Prostate gland (tissue), 2 donors: ENCODE results near the gene ABLIM1. TPM values are rescaled to one million over a fixed set of nuclear protein-coding genes. Genes with fewer than 3 reads are reported as not detected.

ENCODE experiments used
- DNase-seq: peaks from one replicate; pipeline ENCODE4 v3.0.0-alpha.2; 2019; ENCODE audit warnings: low spot score
- H3K27ac ChIP-seq, 2 donors: fragments of 200-600 bp; sonication (generic); 2 replicates each; pipeline ENCODE4 v1.5.1; 2017 to 2019
- H3K27me3 ChIP-seq: fragments of 200-600 bp; sonication (generic); replicated peaks from 2 replicates; pipeline ENCODE4 v1.5.1; 2019; ENCODE audit not compliant: insufficient read depth
- H3K36me3 ChIP-seq, 2 donors: fragments of 200-600 bp; sonication (generic); 1 replicate in 1 of 2; 2 replicates in 1 of 2; pipeline versions ENCODE4 v1.5.1 to v1.8.1; 2017 to 2019
- H3K4me1 ChIP-seq: fragments of 200-600 bp; sonication (generic); replicated peaks from 2 replicates; pipeline ENCODE4 v1.5.1; 2019
- H3K4me3 ChIP-seq, 2 donors: fragments of 200-600 bp; sonication (generic); 2 replicates each; pipeline ENCODE4 v1.5.1; 2017 to 2019
- H3K9me3 ChIP-seq: fragments of 200-600 bp; sonication (generic); 2 replicates; pipeline ENCODE4 v1.5.1; 2017
- POLR2A ChIP-seq: fragments of 450-650 bp; IDR thresholded peaks from one replicate; pipeline ENCODE4 v1.6.1; 2016; ENCODE audit warnings: antibody characterized with exemption, mild to moderate bottlenecking
- POLR2AphosphoS5 ChIP-seq: sonication (generic); formaldehyde crosslinking; IDR thresholded peaks from one replicate; pipeline ENCODE4 v1.6.1; 2017; ENCODE audit warnings: antibody characterized with exemption
- WGBS: methylation state at CpG from one replicate; pipeline ENCODE4 v1.1.5; 2018; 5-methylcytosine and 5-hydroxymethylcytosine counted together
- intact Hi-C: fragments of 100-400 bp; cut with DNase I; formaldehyde crosslinking; loops from one replicate; pipeline ENCODE4 v1.14.2; 2022
- total RNA-seq, 2 donors: library from RNA; depleted of rRNA; stranded (reverse); fragments of >200 nt; gene quantifications; one replicate each; pipeline ENCODE4 v1.1.0, GENCODE V29; 2016
- TF ChIP-seq, protein P1 (sequence below), 4 experiments: fragments of 200-600 bp in 2 of 4; fragments of 450-650 bp in 2 of 4; sonication (generic) in 2 of 4; IDR thresholded peaks; 1 replicate in 3 of 4; 2 replicates in 1 of 4; pipeline ENCODE4 v1.5.1; 2016 to 2019; ENCODE audit warnings: antibody characterized with exemption in 4 of 4, mild to moderate bottlenecking in 2 of 4, moderate library complexity in 2 of 4

The ABLIM1 gene
- total RNA-seq, 2 donors from 2014 or later: 43.9 to 138 TPM

- no peaks in the 10 kb centered on the region for H3K4me1 ChIP-seq
- TF ChIP-seq, protein P1, sequence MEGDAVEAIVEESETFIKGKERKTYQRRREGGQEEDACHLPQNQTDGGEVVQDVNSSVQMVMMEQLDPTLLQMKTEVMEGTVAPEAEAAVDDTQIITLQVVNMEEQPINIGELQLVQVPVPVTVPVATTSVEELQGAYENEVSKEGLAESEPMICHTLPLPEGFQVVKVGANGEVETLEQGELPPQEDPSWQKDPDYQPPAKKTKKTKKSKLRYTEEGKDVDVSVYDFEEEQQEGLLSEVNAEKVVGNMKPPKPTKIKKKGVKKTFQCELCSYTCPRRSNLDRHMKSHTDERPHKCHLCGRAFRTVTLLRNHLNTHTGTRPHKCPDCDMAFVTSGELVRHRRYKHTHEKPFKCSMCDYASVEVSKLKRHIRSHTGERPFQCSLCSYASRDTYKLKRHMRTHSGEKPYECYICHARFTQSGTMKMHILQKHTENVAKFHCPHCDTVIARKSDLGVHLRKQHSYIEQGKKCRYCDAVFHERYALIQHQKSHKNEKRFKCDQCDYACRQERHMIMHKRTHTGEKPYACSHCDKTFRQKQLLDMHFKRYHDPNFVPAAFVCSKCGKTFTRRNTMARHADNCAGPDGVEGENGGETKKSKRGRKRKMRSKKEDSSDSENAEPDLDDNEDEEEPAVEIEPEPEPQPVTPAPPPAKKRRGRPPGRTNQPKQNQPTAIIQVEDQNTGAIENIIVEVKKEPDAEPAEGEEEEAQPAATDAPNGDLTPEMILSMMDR (IDR thresholded peaks at IDR 0.05): no peak
- TF ChIP-seq POLR2A (no peak), POLR2AphosphoS5 (no peak)
- H3K4me3 ChIP-seq: no peak overlapping the region
- intact Hi-C loops: no loop called here
- no peak for DNase-seq
- H3K27ac ChIP-seq: no peak overlapping the region
- H3K9me3 ChIP-seq: no peaks in the 10 kb centered on the region
- peaks cover 4% of the 10 kb centered on the region for H3K27me3 ChIP-seq
- no peaks in the 10 kb centered on the region for H3K36me3 ChIP-seq
- WGBS: 98% methylated on average over 5 of the region's 5 CpGs
Measured at GRCh38 chr10:114557854-114558253, 100.2 kb downstream of the ABLIM1 start.

DNA sequence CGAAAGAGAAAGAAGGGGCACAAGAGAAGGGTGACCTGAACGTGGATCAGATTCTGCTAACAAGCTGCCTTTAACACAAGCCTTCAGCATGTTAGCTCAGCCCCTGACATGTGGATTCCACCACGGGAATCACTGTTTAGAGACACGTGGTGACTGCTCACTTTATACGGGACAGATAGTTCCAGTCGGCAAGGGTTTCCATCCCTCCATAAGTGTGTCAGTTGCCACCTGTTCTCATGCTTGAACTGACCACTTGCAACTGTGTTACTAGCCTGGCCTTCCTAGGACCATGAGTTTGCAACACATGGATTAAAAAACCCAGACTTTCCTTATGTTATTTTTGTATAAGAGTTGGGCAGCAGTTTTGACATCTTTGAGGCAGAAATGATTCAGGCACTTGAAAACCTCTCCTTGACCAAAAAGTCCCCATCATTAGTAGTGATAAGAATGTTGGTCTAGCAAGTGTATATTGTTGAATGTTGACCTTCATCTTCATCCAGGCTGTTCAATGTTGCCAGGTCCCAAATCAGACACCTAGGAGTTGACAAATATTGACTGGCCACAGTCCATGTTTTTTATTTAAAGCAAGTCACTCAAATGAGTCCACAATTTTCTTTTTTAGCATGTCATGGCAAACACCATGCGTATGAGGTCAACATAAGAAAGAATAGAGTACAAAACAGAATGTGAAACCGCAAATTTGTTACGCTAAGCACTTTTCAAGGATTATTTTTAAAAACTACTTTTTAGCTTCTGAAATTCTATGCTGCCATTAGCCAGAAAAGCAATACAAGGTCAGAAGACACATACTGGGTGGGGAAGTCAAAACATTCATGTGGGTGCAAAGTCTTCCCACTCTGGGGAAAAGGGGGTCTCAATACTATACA, 101.6 kb downstream of the ABLIM1 start:
- intact Hi-C loops: no loop called here
- Histone ChIP-seq H3K36me3 (no peaks in the 10 kb centered on the region), H3K27me3 (peaks cover 4% of the 10 kb centered on the region), H3K9me3 (no peaks in the 10 kb centered on the region), H3K4me3 (no peak overlapping the region), H3K4me1 (no peaks in the 10 kb centered on the region), H3K27ac (no peak overlapping the region)
- 76% methylated on average over 9 of the region's 9 CpGs for WGBS
- DNase-seq: no peak
- no peak for TF ChIP-seq POLR2A
- TF ChIP-seq, protein P1 (IDR thresholded peaks at IDR 0.05): no peak
- TF ChIP-seq POLR2AphosphoS5: no peak

DNA sequence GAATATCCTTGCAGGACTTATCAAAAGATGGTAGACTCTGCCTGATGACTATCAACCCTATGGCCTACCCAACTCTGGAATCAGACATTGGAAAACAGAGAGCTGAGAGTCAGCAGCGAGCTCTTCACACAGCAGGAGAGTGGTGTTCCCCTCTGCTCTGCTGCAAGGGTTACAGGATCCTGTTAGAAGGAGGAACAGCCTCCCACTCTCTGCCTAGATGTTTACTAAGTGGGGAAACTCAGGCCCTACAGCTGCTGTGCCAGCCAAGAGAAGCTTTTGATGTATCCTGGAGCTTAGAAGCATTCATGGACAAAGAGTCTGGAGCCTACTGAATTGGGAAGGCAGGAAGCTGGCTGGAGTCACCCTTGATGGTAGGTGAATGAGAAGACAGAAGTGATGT, 104.6 kb downstream of the ABLIM1 start:
- Histone ChIP-seq H3K27ac (no peak overlapping the region), H3K4me3 (no peak overlapping the region), H3K36me3 (no peaks in the 10 kb centered on the region), H3K4me1 (no peaks in the 10 kb centered on the region), H3K9me3 (no peaks in the 10 kb centered on the region), H3K27me3 (no peaks in the 10 kb centered on the region)
- DNase-seq: no peak
- intact Hi-C loops: loop anchor here (5.0 kb wide), 1 partner anchor 149 kb away; no protein-coding TSS in a partner anchor
- no peak for TF ChIP-seq POLR2A
- TF ChIP-seq POLR2AphosphoS5: no peak
- TF ChIP-seq, protein P1 (IDR thresholded peaks at IDR 0.05): no peak
- WGBS: 100% methylated on average over 1 of the region's 1 CpG

- Histone ChIP-seq H3K4me1 (no peaks in the 10 kb centered on the region), H3K9me3 (no peaks in the 10 kb centered on the region), H3K4me3 (no peak overlapping the region), H3K36me3 (no peaks in the 10 kb centered on the region), H3K27ac (no peak overlapping the region), H3K27me3 (no peaks in the 10 kb centered on the region)
- TF ChIP-seq POLR2A: no peak
- TF ChIP-seq POLR2AphosphoS5: no peak
- TF ChIP-seq, protein P1 (IDR thresholded peaks at IDR 0.05): no peak
- DNase-seq: no peak
- 74% methylated on average over 5 of the region's 5 CpGs for WGBS
- intact Hi-C loops: loop anchor here (5.0 kb wide), 1 partner anchor 150 kb away; no protein-coding TSS in a partner anchor
Measured at GRCh38 chr10:114552050-114552449, 106.0 kb downstream of the ABLIM1 start.

DNA sequence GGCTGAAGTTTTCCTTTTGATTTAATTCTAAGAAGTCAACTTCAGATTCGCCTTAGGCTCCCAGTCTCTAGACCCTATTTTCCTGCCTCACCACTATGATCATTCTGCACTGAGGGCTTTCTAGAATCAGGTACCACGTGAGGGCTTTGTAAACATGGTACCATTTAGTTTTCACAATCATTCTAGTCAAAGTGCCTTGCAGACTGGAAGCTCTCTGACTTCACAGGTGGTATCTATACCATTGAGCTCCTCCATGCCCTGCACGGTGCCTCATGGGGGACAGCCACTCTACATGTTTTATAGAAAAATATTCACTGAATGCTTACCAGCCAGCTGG, 106.5 kb downstream of the ABLIM1 start:
- H3K27ac ChIP-seq: no peak overlapping the region
- TF ChIP-seq POLR2AphosphoS5 (no peak), POLR2A (no peak)
- TF ChIP-seq, protein P1 (IDR thresholded peaks at IDR 0.05): no peak
- H3K4me3 ChIP-seq: no peak overlapping the region
- no peaks in the 10 kb centered on the region for H3K4me1 ChIP-seq
- H3K9me3 ChIP-seq: no peaks in the 10 kb centered on the region
- H3K27me3 ChIP-seq: no peaks in the 10 kb centered on the region
- DNase-seq: no peak
- intact Hi-C loops: loop anchor here (2.0 to 5.0 kb wide), 2 partner anchors 151 to 235 kb away; no protein-coding TSS in a partner anchor
- no peaks in the 10 kb centered on the region for H3K36me3 ChIP-seq
- WGBS: 50% methylated on average over 3 of the region's 3 CpGs
